GM12878 (cell line): Measurements from ENCODE around the gene MIOS.

Experiments used
- BCL11A ChIP-seq: IDR thresholded peaks from 2 replicates; pipeline ENCODE4 v1.6.1; 2011; ENCODE audit warnings: low read depth, low read length
- CEBPB ChIP-seq, 2 experiments: fragments of 150-350 bp in 1 of 2; IDR thresholded peaks; 2 replicates each; pipeline ENCODE4 v1.6.1; 2012 to 2014; ENCODE audit warnings: low read depth in 2 of 2, low read length in 2 of 2, borderline replicate concordance in 1 of 2, inconsistent platforms in 1 of 2
- CTCF ChIP-seq, 3 experiments: IDR thresholded peaks in 2 of 3; conservative IDR thresholded peaks in 1 of 3; 2 replicates each; pipeline ENCODE4 v1.5.1; 2011; ENCODE audit warnings: low read depth in 3 of 3, low read length in 3 of 3, mild to moderate bottlenecking in 3 of 3, control low read depth in 2 of 3, moderate library complexity in 2 of 3, inconsistent platforms in 1 of 3, mixed read lengths in 1 of 3; ENCODE audit not compliant: control insufficient read depth in 2 of 3, insufficient read depth in 1 of 3; ENCODE audit errors: extremely low read depth in 1 of 3
- EGR1 ChIP-seq, 2 experiments: IDR thresholded peaks; 1 replicate in 1 of 2; 2 replicates in 1 of 2; pipeline ENCODE4 v1.6.1; 2011 to 2012; ENCODE audit warnings: low read depth in 2 of 2, low read length in 2 of 2, borderline replicate concordance in 1 of 2, mild to moderate bottlenecking in 1 of 2, moderate library complexity in 1 of 2
- NFIC ChIP-seq: IDR thresholded peaks from 2 replicates; pipeline ENCODE4 v1.6.1; 2012; ENCODE audit warnings: low read depth, mild to moderate bottlenecking, inconsistent platforms, low read length, moderate library complexity
- PKNOX1 ChIP-seq: fragments of 450-650 bp; IDR thresholded peaks from 2 replicates; pipeline ENCODE4 v1.6.1; 2016; ENCODE audit warnings: mild to moderate bottlenecking
- POLR2A ChIP-seq: IDR thresholded peaks from 2 replicates; pipeline ENCODE4 v1.6.1; 2011; ENCODE audit warnings: low read depth, mild to moderate bottlenecking, low read length
- POLR2AphosphoS5 ChIP-seq: IDR thresholded peaks from 2 replicates; pipeline ENCODE4 v1.6.1; 2011; ENCODE audit warnings: mild to moderate bottlenecking, low read length, inconsistent platforms
- RBBP5 ChIP-seq: fragments of 200-600 bp; sonication (generic); conservative IDR thresholded peaks from 2 replicates; pipeline ENCODE4 v1.6.1; 2016
- RCOR1 ChIP-seq: conservative IDR thresholded peaks from 2 replicates; pipeline ENCODE4 v1.6.1; 2012; ENCODE audit warnings: low read depth, low read length, improper control_type of control experiment
- USF2 ChIP-seq: IDR thresholded peaks from 2 replicates; pipeline ENCODE4 v1.6.1; 2011; ENCODE audit warnings: low read depth, low read length, improper control_type of control experiment, borderline replicate concordance

- no peak for TF ChIP-seq POLR2A
- no peak for TF ChIP-seq EGR1 (IDR thresholded peaks at IDR 0.05; ENCODE audit: borderline replicate concordance in 1 of 2, low read depth in 2 of 2, low read length in 2 of 2)
- TF ChIP-seq CTCF (IDR thresholded peaks at IDR 0.05 in 2 of 3, conservative IDR thresholded peaks at IDR 0.05 in 1 of 3; ENCODE audit: control insufficient read depth in 2 of 3, extremely low read depth in 1 of 3, insufficient read depth in 1 of 3, low read depth in 3 of 3, low read length in 3 of 3) = no peak
- TF ChIP-seq USF2 = no peak
- TF ChIP-seq NFIC = no peak
- TF ChIP-seq CEBPB (IDR thresholded peaks at IDR 0.05; ENCODE audit: borderline replicate concordance in 1 of 2, low read depth in 2 of 2, low read length in 2 of 2) = no peak
- TF ChIP-seq POLR2AphosphoS5 = no peak
- no peak for TF ChIP-seq PKNOX1
- TF ChIP-seq RBBP5 = no peak
- TF ChIP-seq RCOR1 = no peak
- no peak for TF ChIP-seq BCL11A
Measured at GRCh38 chr7:7652798-7653540, 86.3 kb downstream of the MIOS start.
